ENCODE measurements around the gene KCNJ6.
"Not testable (repeated sequence)": the region's sequence is repeated elsewhere in the genome, so short reads cannot be mapped to it uniquely, and the experiment has no call there.

The KCNJ6 gene

GRCh38 chr21:37712569-37712934, 203.7 kb downstream of the KCNJ6 start:
- DNase-seq: not testable (repeated sequence)

GRCh38 chr21:37711836-37712568, 204.3 kb downstream of the KCNJ6 start:
- DNase-seq: no peak

GRCh38 chr21:37711286-37711829, 204.9 kb downstream of the KCNJ6 start:
- no peak for DNase-seq

- no peak for DNase-seq
Observed at GRCh38 chr21:37710546-37711285, 205.5 kb downstream of the KCNJ6 start.

GRCh38 chr21:37704751-37705150, 211.5 kb downstream of the KCNJ6 start:
- DNase-seq: no peak

GRCh38 chr21:37702241-37702640, 214.0 kb downstream of the KCNJ6 start:
- no peak for DNase-seq

DNA sequence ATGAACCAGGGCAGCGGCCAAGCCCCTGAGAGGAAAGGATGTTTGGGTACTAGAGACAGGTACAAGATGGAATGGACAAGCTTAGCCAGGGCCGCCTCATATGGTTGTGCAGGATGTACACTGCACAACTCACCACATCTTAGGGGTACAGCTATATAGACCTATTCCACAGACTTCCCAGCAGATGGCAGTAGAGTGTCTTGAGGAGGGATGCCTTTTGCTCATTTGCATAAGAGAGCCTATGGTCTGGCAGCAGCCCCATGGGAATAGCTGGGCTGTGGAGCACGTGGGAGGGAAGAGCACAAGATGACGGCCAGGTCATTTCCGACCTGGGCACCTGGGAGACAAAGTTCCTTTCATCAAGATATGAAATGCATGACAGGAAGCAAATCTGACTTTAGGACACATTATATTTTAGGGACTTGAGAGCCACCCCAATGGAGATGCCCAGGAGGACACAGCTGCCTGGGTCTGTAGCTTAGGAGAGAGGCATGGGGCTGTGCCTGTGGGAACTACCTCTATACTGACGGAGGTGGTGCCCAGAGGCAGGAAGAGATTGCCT, 215.5 kb downstream of the KCNJ6 start:
- no peak for DNase-seq

DNA sequence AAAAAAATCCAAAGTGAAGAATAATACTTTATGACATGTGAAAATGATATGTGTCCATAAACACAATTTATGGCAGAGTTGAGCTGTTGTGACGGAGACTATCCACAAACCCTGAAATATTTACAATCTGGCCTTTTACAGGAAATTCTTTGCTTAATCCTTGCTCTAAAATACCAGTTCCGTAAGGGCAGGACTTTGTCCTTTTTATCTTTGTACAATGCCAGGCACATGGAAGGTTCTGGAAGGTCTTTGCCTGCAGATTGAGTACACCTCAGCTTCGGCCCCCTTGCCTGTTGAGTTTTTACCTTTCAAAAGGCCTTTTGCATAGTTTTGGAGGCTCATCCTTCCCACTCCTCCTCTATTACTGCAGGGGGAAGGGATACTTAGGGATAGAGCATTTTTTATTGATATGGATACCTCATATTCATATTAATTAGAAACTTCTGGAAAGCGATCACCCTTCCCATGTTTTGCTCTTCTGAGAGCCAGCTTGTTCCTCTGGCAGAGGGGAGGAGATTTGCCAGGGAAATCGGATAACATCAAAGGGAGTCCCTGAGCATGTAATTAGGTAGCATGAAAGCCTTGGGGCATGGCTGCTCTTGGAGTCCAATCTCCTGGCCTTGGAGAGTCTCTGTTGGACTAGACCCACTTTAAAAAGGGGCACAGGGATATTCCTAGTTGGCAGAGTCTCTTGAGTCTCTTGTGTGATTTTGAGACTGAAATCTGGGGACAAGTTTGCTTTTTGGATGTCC, 217.1 kb downstream of the KCNJ6 start:
- DNase-seq: no peak

DNA sequence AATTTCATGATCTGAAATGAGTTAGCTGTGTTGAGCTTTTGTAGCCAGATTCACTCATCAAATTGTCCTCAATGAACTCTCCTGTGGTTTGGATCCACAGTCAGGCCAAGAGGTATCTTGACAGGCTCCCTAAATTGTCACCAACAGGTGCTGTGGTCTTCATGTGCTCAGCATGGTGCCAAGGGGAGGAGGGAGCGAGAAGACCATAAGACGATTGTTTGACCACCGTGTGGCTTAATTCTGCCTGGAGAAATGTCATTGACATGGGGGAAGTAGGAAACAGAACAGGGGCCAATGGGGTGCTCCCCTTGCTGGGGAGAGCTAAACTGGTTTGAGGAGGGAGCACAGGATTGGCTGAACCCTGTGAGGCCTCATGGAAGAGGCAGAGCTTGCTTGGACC, 219.3 kb downstream of the KCNJ6 start:
- no peak for DNase-seq

GRCh38 chr21:37695111-37695510, 221.1 kb downstream of the KCNJ6 start:
- DNase-seq: no peak

- DNase-seq: no peak
Observed at GRCh38 chr21:37688952-37689659, 227.2 kb downstream of the KCNJ6 start.

- DNase-seq: no peak
Observed at GRCh38 chr21:37686991-37687810, 229.1 kb downstream of the KCNJ6 start.

- no peak for DNase-seq
Observed at GRCh38 chr21:37684547-37684946, 231.7 kb downstream of the KCNJ6 start.

DNA sequence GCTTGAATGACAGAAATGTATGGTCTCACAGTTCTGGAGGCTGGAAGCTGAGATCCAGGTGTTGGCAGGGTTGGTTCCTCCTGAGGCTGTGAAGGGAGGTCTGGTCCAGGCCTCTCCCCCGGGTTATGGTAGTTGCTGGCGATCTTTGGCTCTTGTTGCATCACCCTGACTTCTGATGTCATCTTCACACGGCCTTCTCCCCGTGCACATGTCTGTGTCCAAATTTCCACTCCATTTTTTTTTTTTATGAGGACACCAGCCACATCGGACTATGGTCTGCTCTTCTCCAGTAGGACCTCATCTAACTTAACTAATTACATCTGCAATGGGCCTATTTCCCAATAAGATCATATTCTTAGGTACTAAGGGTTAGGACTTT, 232.2 kb downstream of the KCNJ6 start:
- no peak for DNase-seq

GRCh38 chr21:37683396-37684114, 232.7 kb downstream of the KCNJ6 start:
- DNase-seq: no peak

- DNase-seq: no peak
Observed at GRCh38 chr21:37682966-37683365, 233.3 kb downstream of the KCNJ6 start.

GRCh38 chr21:37677006-37677405, 239.3 kb downstream of the KCNJ6 start:
- no peak for DNase-seq

DNA sequence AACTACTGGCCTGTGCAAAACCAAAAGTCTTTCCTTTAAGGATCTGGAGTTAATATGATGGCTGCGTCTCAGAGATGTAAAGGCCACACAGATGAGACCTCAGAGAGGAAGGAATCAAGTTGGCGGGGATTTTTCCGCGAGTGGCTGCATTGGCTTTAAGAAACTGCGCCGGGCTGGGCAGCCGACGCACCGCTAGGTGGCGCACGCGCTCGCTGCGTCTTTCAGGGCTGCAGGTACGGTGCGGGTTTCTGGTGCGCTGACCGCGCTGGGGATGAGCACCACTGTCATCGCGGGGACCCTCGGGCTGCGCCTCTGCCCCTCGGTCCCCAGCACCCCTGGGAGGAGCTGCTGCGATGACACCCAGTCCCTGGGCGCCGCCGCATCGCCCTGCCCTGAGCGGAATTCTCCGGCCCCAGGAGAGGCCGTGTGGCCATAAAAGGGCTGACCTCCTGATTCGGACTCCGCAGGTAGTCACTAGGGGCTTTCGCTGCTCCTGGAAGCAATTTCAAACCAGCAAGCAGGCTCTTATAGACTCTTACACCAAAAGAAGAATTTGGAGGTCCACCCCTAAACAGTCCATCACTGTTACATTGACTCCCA, 241.0 kb downstream of the KCNJ6 start:
- peak; percentile 9 for DNase-seq

GRCh38 chr21:37673801-37674575, 242.3 kb downstream of the KCNJ6 start:
- no peak for DNase-seq

DNA sequence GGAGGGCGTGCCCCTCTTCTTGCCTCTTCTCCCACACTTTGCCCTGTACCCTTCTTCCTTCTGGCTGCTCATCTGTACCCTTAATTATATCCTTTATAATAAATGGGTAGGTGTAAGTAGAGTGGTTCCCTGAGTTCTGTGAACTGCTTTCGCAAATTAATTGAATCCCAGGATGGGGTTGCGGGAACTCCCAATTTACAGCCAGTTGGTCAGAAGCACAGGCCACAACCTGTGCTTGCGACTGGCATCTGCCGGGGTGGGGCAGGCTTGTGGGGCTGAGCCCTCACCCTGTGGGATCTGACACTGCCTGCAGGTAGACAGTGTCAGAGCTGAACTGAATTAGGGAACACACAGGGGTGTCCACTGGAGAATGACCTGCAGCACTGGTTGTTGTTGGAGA, 244.9 kb downstream of the KCNJ6 start:
- no peak for DNase-seq

All from KG1 (cell line).